Osteocyte (in vitro differentiated cells): Measurements from ENCODE around the gene SEMA6D. TPM values are rescaled to one million over a fixed set of nuclear protein-coding genes. Genes with fewer than 3 reads are reported as not detected.

ENCODE experiments used
- DNase-seq: peaks from one replicate; pipeline ENCODE4 v3.0.0; 2021; ENCODE audit warnings: mixed read lengths; ENCODE audit not compliant: unreplicated experiment; ENCODE audit errors: extremely low spot score
- H3K27ac Mint-ChIP-seq: one replicate; pipeline ENCODE4 v1.8.0; 2021; ENCODE audit warnings: mild to moderate bottlenecking, mixed read lengths; ENCODE audit not compliant: unreplicated experiment
- H3K27me3 Mint-ChIP-seq: one replicate; pipeline ENCODE4 v1.8.0; 2021; ENCODE audit warnings: mixed read lengths; ENCODE audit not compliant: unreplicated experiment
- H3K36me3 Mint-ChIP-seq: one replicate; pipeline ENCODE4 v1.8.0; 2021; ENCODE audit warnings: mixed read lengths; ENCODE audit not compliant: unreplicated experiment
- H3K4me1 Mint-ChIP-seq: one replicate; pipeline ENCODE4 v1.8.0; 2021; ENCODE audit warnings: mixed read lengths; ENCODE audit not compliant: unreplicated experiment
- H3K4me3 Mint-ChIP-seq: one replicate; pipeline ENCODE4 v1.8.0; 2021; ENCODE audit warnings: mild to moderate bottlenecking, moderate library complexity, mixed read lengths; ENCODE audit not compliant: unreplicated experiment
- H3K9me3 Mint-ChIP-seq: one replicate; pipeline ENCODE4 v1.8.0; 2021; ENCODE audit warnings: mixed read lengths; ENCODE audit not compliant: unreplicated experiment
- CTCF ChIP-seq: fragments of 200-600 bp; sonication (generic); IDR thresholded peaks from 2 replicates; pipeline ENCODE4 v1.5.0; 2021; ENCODE audit warnings: antibody characterized with exemption, mild to moderate bottlenecking, moderate library complexity
- total RNA-seq: library from RNA; stranded (reverse); gene quantifications from 2 replicates; pipeline ENCODE4 v1.2.1, GENCODE V29; 2021

The SEMA6D gene
- total RNA-seq, 1 donor from 2014 or later, result 11.9 TPM

GRCh38 chr15:47743886-47744285 lies 26.6 kb downstream of the SEMA6D start:
- Mint-ChIP-seq H3K9me3 (no peaks in the 10 kb centered on the region), H3K27ac (no peak overlapping the region), H3K4me1 (no peaks in the 10 kb centered on the region), H3K27me3 (no peaks in the 10 kb centered on the region), H3K4me3 (no peak overlapping the region), H3K36me3 (peaks cover 4% of the 10 kb centered on the region)
- no peak for TF ChIP-seq CTCF
- no peak for DNase-seq

- no peaks in the 10 kb centered on the region for H3K9me3 Mint-ChIP-seq
- no peak for DNase-seq
- peaks cover 4% of the 10 kb centered on the region for H3K36me3 Mint-ChIP-seq
- no peak overlapping the region for H3K4me3 Mint-ChIP-seq
- H3K27me3 Mint-ChIP-seq, result no peaks in the 10 kb centered on the region
- H3K4me1 Mint-ChIP-seq, result no peaks in the 10 kb centered on the region
- no peak for TF ChIP-seq CTCF
- no peak overlapping the region for H3K27ac Mint-ChIP-seq
These were observed 27.2 kb downstream of the SEMA6D start for GRCh38 chr15:47744496-47744895.

GRCh38 chr15:47744973-47745372 lies 27.7 kb downstream of the SEMA6D start:
- Mint-ChIP-seq H3K27me3 (no peaks in the 10 kb centered on the region), H3K36me3 (peaks cover 4% of the 10 kb centered on the region), H3K9me3 (no peaks in the 10 kb centered on the region), H3K4me1 (no peaks in the 10 kb centered on the region), H3K4me3 (no peak overlapping the region), H3K27ac (no peak overlapping the region)
- TF ChIP-seq CTCF, result no peak
- DNase-seq, result no peak

- H3K4me3 Mint-ChIP-seq, result no peak overlapping the region
- H3K36me3 Mint-ChIP-seq, result peaks cover 4% of the 10 kb centered on the region
- H3K9me3 Mint-ChIP-seq, result no peaks in the 10 kb centered on the region
- H3K27me3 Mint-ChIP-seq, result no peaks in the 10 kb centered on the region
- no peak for TF ChIP-seq CTCF
- no peaks in the 10 kb centered on the region for H3K4me1 Mint-ChIP-seq
- no peak overlapping the region for H3K27ac Mint-ChIP-seq
- no peak for DNase-seq
These were observed 29.2 kb downstream of the SEMA6D start for GRCh38 chr15:47746516-47746915.

- H3K9me3 Mint-ChIP-seq, result peaks cover 16% of the 10 kb centered on the region
- no peaks in the 10 kb centered on the region for H3K27me3 Mint-ChIP-seq
- H3K27ac Mint-ChIP-seq, result no peak overlapping the region
- DNase-seq, result no peak
- H3K4me1 Mint-ChIP-seq, result no peaks in the 10 kb centered on the region
- H3K36me3 Mint-ChIP-seq, result peaks cover 14% of the 10 kb centered on the region
- no peak overlapping the region for H3K4me3 Mint-ChIP-seq
- TF ChIP-seq CTCF, result no peak
These were observed 32.9 kb downstream of the SEMA6D start for GRCh38 chr15:47750030-47750739.
